Trophoblast cell (in vitro differentiated cells and primary cell): ENCODE data around the gene RET.
A peak's percentile ranks its signal among the peaks of the same experiment; 100 is the strongest.

Experiments used
- DNase-seq, 2 donors: peaks; one replicate each; pipeline ENCODE4 v3.0.0-alpha.2; 2016
- H2AFZ ChIP-seq: 2 replicates; pipeline ENCODE4 v1.6.1; 2013; ENCODE audit warnings: low read length, moderate library complexity, mild to moderate bottlenecking; ENCODE audit not compliant: insufficient read depth, poor library complexity
- H2AK5ac ChIP-seq: 2 replicates; pipeline ENCODE4 v1.6.1; 2013; ENCODE audit warnings: mild to moderate bottlenecking, low read length
- H2BK120ac ChIP-seq: 2 replicates; pipeline ENCODE4 v1.6.1; 2013; ENCODE audit warnings: low read length, mild to moderate bottlenecking, moderate library complexity; ENCODE audit not compliant: insufficient read depth, poor library complexity
- H2BK12ac ChIP-seq: 2 replicates; pipeline ENCODE4 v1.6.1; 2013; ENCODE audit warnings: mild to moderate bottlenecking, low read length, moderate library complexity
- H2BK5ac ChIP-seq: 2 replicates; pipeline ENCODE4 v1.6.1; 2013; ENCODE audit warnings: low read length, low read depth, moderate library complexity, mild to moderate bottlenecking; ENCODE audit not compliant: poor library complexity
- H3K14ac ChIP-seq: 2 replicates; pipeline ENCODE4 v1.6.1; 2013; ENCODE audit warnings: mild to moderate bottlenecking, low read length
- H3K18ac ChIP-seq: 2 replicates; pipeline ENCODE4 v1.6.1; 2013; ENCODE audit warnings: mild to moderate bottlenecking, low read length
- H3K23ac ChIP-seq: 2 replicates; pipeline ENCODE4 v1.6.1; 2013; ENCODE audit warnings: low read length
- H3K27ac ChIP-seq: 2 replicates; pipeline ENCODE4 v1.5.1; 2013; ENCODE audit warnings: low read depth, mild to moderate bottlenecking, inconsistent platforms, low read length, moderate library complexity
- H3K27me3 ChIP-seq: 2 replicates; pipeline ENCODE4 v1.6.1; 2013; ENCODE audit warnings: inconsistent platforms, mild to moderate bottlenecking, low read length, moderate library complexity; ENCODE audit not compliant: insufficient read depth
- H3K36me3 ChIP-seq, 2 experiments: 1 replicate in 1 of 2; 2 replicates in 1 of 2; pipeline ENCODE4 v1.6.1; 2013; ENCODE audit warnings: low read length in 2 of 2, mild to moderate bottlenecking in 2 of 2, moderate library complexity in 1 of 2; ENCODE audit not compliant: insufficient read depth in 2 of 2, control insufficient read depth in 1 of 2
- H3K4ac ChIP-seq: 2 replicates; pipeline ENCODE4 v1.6.1; 2013; ENCODE audit warnings: low read depth, mild to moderate bottlenecking, low read length, moderate library complexity
- H3K4me1 ChIP-seq, 2 experiments: 1 replicate in 1 of 2; 2 replicates in 1 of 2; pipeline ENCODE4 v1.6.1; 2013; ENCODE audit warnings: low read length in 2 of 2, mild to moderate bottlenecking in 2 of 2, moderate library complexity in 1 of 2; ENCODE audit not compliant: insufficient read depth in 2 of 2, control insufficient read depth in 1 of 2
- H3K4me2 ChIP-seq: 2 replicates; pipeline ENCODE4 v1.6.1; 2013; ENCODE audit warnings: inconsistent platforms, mild to moderate bottlenecking, low read length, moderate library complexity
- H3K4me3 ChIP-seq: 2 replicates; pipeline ENCODE4 v1.5.1; 2013; ENCODE audit warnings: mild to moderate bottlenecking, low read depth, low read length, inconsistent platforms
- H3K79me1 ChIP-seq: one replicate; pipeline ENCODE4 v1.6.1; 2013; ENCODE audit warnings: low read length
- H3K79me2 ChIP-seq: 2 replicates; pipeline ENCODE4 v1.6.1; 2013; ENCODE audit warnings: low read length, mild to moderate bottlenecking; ENCODE audit not compliant: control insufficient read depth, insufficient read depth, poor library complexity
- H3K9ac ChIP-seq: 2 replicates; pipeline ENCODE4 v1.6.1; 2013; ENCODE audit warnings: mild to moderate bottlenecking, low read length
- H3K9me3 ChIP-seq: 2 replicates; pipeline ENCODE4 v1.6.1; 2013; ENCODE audit warnings: low read depth, mild to moderate bottlenecking, control low read depth, inconsistent platforms, low read length; ENCODE audit not compliant: insufficient read depth
- H4K12ac ChIP-seq: 2 replicates; pipeline ENCODE4 v1.6.1; 2013; ENCODE audit warnings: low read depth, mild to moderate bottlenecking, low read length, moderate library complexity
- H4K8ac ChIP-seq: 2 replicates; pipeline ENCODE4 v1.6.1; 2013; ENCODE audit warnings: low read depth, mild to moderate bottlenecking, low read length, moderate library complexity
- H4K91ac ChIP-seq: one replicate; pipeline ENCODE4 v1.6.1; 2013; ENCODE audit warnings: low read depth, mild to moderate bottlenecking, low read length, moderate library complexity
- WGBS: extraction: QIAGEN DNeasy Blood & Tissue Kit; methylation state at CpG from one replicate; pipeline ENCODE4 v1.1.7; 2013; ENCODE audit warnings: missing lambda C conversion rate; ENCODE audit not compliant: insufficient read length, insufficient coverage; ENCODE audit errors: extremely low coverage; 5-methylcytosine and 5-hydroxymethylcytosine counted together

The RET gene

GRCh38 chr10:43155221-43155620 lies 78.4 kb downstream of the RET start:
- H3K14ac ChIP-seq = no peak overlapping the region
- H3K27ac ChIP-seq = no peak overlapping the region
- no peaks in the 10 kb centered on the region for H3K79me1 ChIP-seq
- H3K4me2 ChIP-seq = no peak overlapping the region
- no peak overlapping the region for H2AK5ac ChIP-seq
- no peak overlapping the region for H2BK12ac ChIP-seq
- no peak overlapping the region for H4K91ac ChIP-seq
- H3K4ac ChIP-seq = no peak overlapping the region
- no peak overlapping the region for H3K18ac ChIP-seq
- no peaks in the 10 kb centered on the region for H3K36me3 ChIP-seq
- H3K9ac ChIP-seq = no peak overlapping the region
- no peak overlapping the region for H4K8ac ChIP-seq
- H2BK5ac ChIP-seq = no peak overlapping the region
- H3K79me2 ChIP-seq = no peaks in the 10 kb centered on the region
- H2BK120ac ChIP-seq = no peak overlapping the region
- no peak overlapping the region for H3K4me3 ChIP-seq
- H2AFZ ChIP-seq = no peak overlapping the region
- DNase-seq = peak; percentile 66 to 95
- no peak overlapping the region for H3K23ac ChIP-seq
- no peaks in the 10 kb centered on the region for H3K4me1 ChIP-seq
- H3K9me3 ChIP-seq = no peaks in the 10 kb centered on the region
- no peak overlapping the region for H4K12ac ChIP-seq
- WGBS = no CpG with 5 or more reads among the region's 2 CpGs
- no peaks in the 10 kb centered on the region for H3K27me3 ChIP-seq

GRCh38 chr10:43155741-43156140 lies 78.9 kb downstream of the RET start:
- H3K27ac ChIP-seq = no peak overlapping the region
- H4K8ac ChIP-seq = no peak overlapping the region
- no peaks in the 10 kb centered on the region for H3K36me3 ChIP-seq
- no peak overlapping the region for H3K14ac ChIP-seq
- H3K9ac ChIP-seq = no peak overlapping the region
- no peak overlapping the region for H2BK12ac ChIP-seq
- H3K4me3 ChIP-seq = no peak overlapping the region
- no peak overlapping the region for H4K12ac ChIP-seq
- no peaks in the 10 kb centered on the region for H3K4me1 ChIP-seq
- no peak overlapping the region for H2BK120ac ChIP-seq
- H3K27me3 ChIP-seq = no peaks in the 10 kb centered on the region
- no peak overlapping the region for H3K18ac ChIP-seq
- no peaks in the 10 kb centered on the region for H3K79me2 ChIP-seq
- no peak overlapping the region for H3K4me2 ChIP-seq
- H3K9me3 ChIP-seq = no peaks in the 10 kb centered on the region
- H2BK5ac ChIP-seq = no peak overlapping the region
- no CpG with 5 or more reads among the region's 1 CpG for WGBS
- H4K91ac ChIP-seq = no peak overlapping the region
- H2AFZ ChIP-seq = no peak overlapping the region
- H3K4ac ChIP-seq = no peak overlapping the region
- no peak overlapping the region for H2AK5ac ChIP-seq
- DNase-seq = no peak
- no peaks in the 10 kb centered on the region for H3K79me1 ChIP-seq
- H3K23ac ChIP-seq = no peak overlapping the region

GRCh38 chr10:43156590-43157341 lies 79.9 kb downstream of the RET start:
- no peak for DNase-seq
- H3K4me1 ChIP-seq = no peaks in the 10 kb centered on the region
- no peak overlapping the region for H3K14ac ChIP-seq
- no peak overlapping the region for H3K23ac ChIP-seq
- no peak overlapping the region for H4K12ac ChIP-seq
- no peak overlapping the region for H3K18ac ChIP-seq
- no peak overlapping the region for H2BK5ac ChIP-seq
- no peaks in the 10 kb centered on the region for H3K36me3 ChIP-seq
- H3K27ac ChIP-seq = no peak overlapping the region
- H4K91ac ChIP-seq = no peak overlapping the region
- H3K9ac ChIP-seq = no peak overlapping the region
- H3K79me2 ChIP-seq = no peaks in the 10 kb centered on the region
- no peaks in the 10 kb centered on the region for H3K27me3 ChIP-seq
- no peak overlapping the region for H3K4ac ChIP-seq
- no peak overlapping the region for H2AFZ ChIP-seq
- no peaks in the 10 kb centered on the region for H3K9me3 ChIP-seq
- no peaks in the 10 kb centered on the region for H3K79me1 ChIP-seq
- no peak overlapping the region for H2AK5ac ChIP-seq
- H4K8ac ChIP-seq = no peak overlapping the region
- H3K4me2 ChIP-seq = no peak overlapping the region
- H3K4me3 ChIP-seq = no peak overlapping the region
- H2BK120ac ChIP-seq = no peak overlapping the region
- no peak overlapping the region for H2BK12ac ChIP-seq
- WGBS = no CpG with 5 or more reads among the region's 9 CpGs

- WGBS = no CpG with 5 or more reads among the region's 6 CpGs
- Histone ChIP-seq H3K27me3 (no peaks in the 10 kb centered on the region), H3K14ac (no peak overlapping the region), H3K79me2 (no peaks in the 10 kb centered on the region), H3K9ac (no peak overlapping the region), H4K12ac (no peak overlapping the region), H3K4ac (no peak overlapping the region), H2BK5ac (no peak overlapping the region), H3K79me1 (no peaks in the 10 kb centered on the region), H3K27ac (no peak overlapping the region), H3K4me3 (no peak overlapping the region), H3K4me1 (no peaks in the 10 kb centered on the region), H3K9me3 (no peaks in the 10 kb centered on the region), H3K4me2 (no peak overlapping the region), H2AFZ (no peak overlapping the region), H2BK12ac (no peak overlapping the region), H4K91ac (no peak overlapping the region), H4K8ac (no peak overlapping the region), H3K36me3 (no peaks in the 10 kb centered on the region), H3K18ac (no peak overlapping the region), H2BK120ac (no peak overlapping the region), H2AK5ac (no peak overlapping the region), H3K23ac (no peak overlapping the region)
- no peak for DNase-seq
Measured at GRCh38 chr10:43158636-43159035, 81.8 kb downstream of the RET start.
